Measurements from ENCODE around the gene BBS9. TPM values are rescaled to one million over a fixed set of nuclear protein-coding genes. Genes with fewer than 3 reads are reported as not detected.

The BBS9 gene
- total RNA-seq (2022; extraction: Qiagen RNA extraction; ENCODE audit: low read depth) = 3.1 to 4.2 TPM (median 3.5 TPM) in 5 replicates

DNA sequence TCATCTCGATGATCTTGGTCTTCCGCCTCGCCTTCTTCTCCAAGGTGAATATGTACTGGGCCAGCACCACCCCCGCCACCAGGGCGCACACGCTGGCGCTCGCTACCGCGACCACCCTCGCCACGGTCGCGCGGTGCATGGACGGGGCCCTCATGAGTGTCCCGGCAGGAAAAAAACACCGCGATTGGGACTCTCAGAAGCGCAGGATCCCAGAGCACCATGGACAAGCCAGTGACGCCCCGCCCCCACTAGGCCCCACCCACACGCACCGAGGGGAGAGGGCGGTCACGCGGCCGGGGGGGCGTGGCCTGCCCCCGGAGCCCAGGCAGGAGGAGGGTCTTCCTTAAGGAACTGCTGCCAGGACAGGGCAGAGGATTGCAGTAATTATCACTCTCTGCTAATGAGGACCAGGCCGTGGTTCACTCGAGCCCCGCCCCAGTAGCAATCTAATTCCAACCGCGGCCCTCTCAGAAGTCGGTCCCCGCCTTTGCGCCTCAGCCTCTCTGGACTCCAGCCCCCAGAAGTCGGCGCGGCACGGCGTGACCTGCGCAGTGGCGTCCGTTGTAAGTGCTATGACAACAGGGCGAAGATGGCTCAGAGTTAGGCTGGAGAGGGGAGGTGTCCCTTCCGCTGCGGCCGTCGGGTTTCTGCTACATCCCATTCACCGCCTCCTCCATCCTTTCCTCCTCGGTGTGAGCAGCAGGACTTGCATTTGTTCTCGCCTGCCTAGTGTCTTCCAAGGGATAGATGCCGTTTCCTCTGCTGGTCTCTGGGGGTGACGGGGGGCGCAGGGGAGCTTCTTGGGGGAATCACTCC is at the start of gene BBS9:
BBS9 (plus strand) TSS at position 575 of the 816 bp plus-strand sequence. CDS start 16,689 bp downstream, outside the sequence.

GRCh38 chr7:33109005-33109757 is 20.2 kb upstream of the BBS9 start, which contains the start of gene RP9:
RP9 (minus strand) TSS chr7:33109404; CDS start chr7:33109372, 32 bp downstream.

Other genes with a start within 250 kb of the BBS9 start
- 25.2 to 29.7 TPM (median 27.5 TPM) in 5 replicates for gene KBTBD2, start 237.8 kb upstream of the BBS9 start, total RNA-seq (2022; extraction: Qiagen RNA extraction; ENCODE audit: low read depth)
- gene FKBP9, start 172.1 kb upstream of the BBS9 start, total RNA-seq (2022; extraction: Qiagen RNA extraction; ENCODE audit: low read depth) = 76.3 to 121 TPM (median 93.5 TPM) in 5 replicates
- gene NT5C3A, start 66.8 kb upstream of the BBS9 start, total RNA-seq (2022; extraction: Qiagen RNA extraction; ENCODE audit: low read depth) = 36.2 to 45.0 TPM (median 41.4 TPM) in 5 replicates
- 29.3 to 36.1 TPM (median 34.0 TPM) in 5 replicates for gene RP9, start 20.2 kb upstream of the BBS9 start, total RNA-seq (2022; extraction: Qiagen RNA extraction; ENCODE audit: low read depth)

All from A549 treated with DMSO at 1 μM for 4 hours (cell line).